ENCODE measurements around the gene CLCF1. TPM values are rescaled to one million over a fixed set of nuclear protein-coding genes. Genes with fewer than 3 reads are reported as not detected.
A peak's percentile ranks its signal among the peaks of the same experiment; 100 is the strongest.

The CLCF1 gene
- total and polyA plus RNA-seq, 10 of the 15 experiments (the other 5 are each of a cell fraction or from before 2014, with no cell fraction given) = 0.16 to 2.1 (median 0.63) TPM; not detected in 1

DNA sequence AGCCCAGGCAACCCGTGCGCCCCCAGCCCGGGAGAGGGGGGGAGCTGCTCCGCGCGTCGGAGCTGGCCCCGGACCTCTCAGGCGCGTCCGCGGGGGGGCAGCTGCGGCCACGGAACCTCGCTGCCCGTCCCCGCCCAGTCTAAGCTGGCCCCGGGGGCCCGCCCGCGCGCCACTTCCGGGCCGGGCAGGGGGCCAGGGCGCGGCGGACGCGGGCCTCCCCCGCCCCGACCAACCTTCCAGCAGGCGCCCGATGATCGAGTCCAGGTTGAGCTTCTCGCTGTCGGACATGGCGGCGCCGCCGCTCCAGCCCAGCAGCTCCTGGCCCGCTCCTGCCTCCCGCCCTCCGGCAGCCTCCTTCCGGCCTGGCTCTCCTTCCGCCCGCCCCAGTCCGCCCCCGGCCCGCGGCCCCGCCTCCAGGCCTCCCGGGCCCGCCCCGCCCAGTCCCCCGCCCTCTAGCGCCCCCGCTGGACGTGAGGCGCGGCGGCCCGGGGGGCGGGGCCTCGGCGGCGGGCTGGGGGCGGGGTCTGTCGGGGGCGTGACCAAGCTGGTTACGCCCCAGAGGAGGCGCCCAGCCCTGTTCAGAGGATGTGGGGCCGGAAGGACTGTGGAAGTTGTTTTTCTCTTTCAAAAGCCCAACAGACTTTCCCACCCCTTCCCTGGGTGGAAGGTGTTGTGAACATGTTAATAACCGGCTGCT is 28.2 kb upstream of the CLCF1 start, which contains the start of gene PPP1CA (continued):
- TF ChIP-seq ZSCAN29 (IDR thresholded peaks at IDR 0.05) (0 out of 2 replicates have a peak, but pooled peaks have one; percentile 63), BACH1 (IDR thresholded peaks at IDR 0.05; ENCODE audit: borderline replicate concordance) (peak; percentile 81), RAD51 (IDR thresholded peaks at IDR 0.05) (no peak), ATF7 (IDR thresholded peaks at IDR 0.05; ENCODE audit: low read depth) (no peak), POLR2AphosphoS2 (IDR thresholded peaks at IDR 0.05; ENCODE audit: low read depth, low read length) (peak; percentile 86), RUNX3 (IDR thresholded peaks at IDR 0.05; ENCODE audit: low read length) (no peak), BCL11A (IDR thresholded peaks at IDR 0.05; ENCODE audit: low read depth, low read length) (no peak), TAF1 (IDR thresholded peaks at IDR 0.05; ENCODE audit: borderline replicate concordance, low read depth, low read length) (no peak; the same call in 1 of the 2 replicates), TCF12 (IDR thresholded peaks at IDR 0.05; ENCODE audit: low read depth, low read length) (no peak), NR2C2 (IDR thresholded peaks at IDR 0.05; ENCODE audit: borderline replicate concordance, control insufficient read depth, insufficient read length, low read depth) (no peak), GABPA (IDR thresholded peaks at IDR 0.05; ENCODE audit: low read depth) (no peak), TCF7 (IDR thresholded peaks at IDR 0.05; ENCODE audit: borderline replicate concordance) (no peak), NFXL1 (IDR thresholded peaks at IDR 0.05; ENCODE audit: borderline replicate concordance) (no peak), FOS (IDR thresholded peaks at IDR 0.05; ENCODE audit: borderline replicate concordance, extremely low read depth, insufficient read length) (no peak), CHD4 (IDR thresholded peaks at IDR 0.05) (no peak)
- TF ChIP-seq, protein P1, sequence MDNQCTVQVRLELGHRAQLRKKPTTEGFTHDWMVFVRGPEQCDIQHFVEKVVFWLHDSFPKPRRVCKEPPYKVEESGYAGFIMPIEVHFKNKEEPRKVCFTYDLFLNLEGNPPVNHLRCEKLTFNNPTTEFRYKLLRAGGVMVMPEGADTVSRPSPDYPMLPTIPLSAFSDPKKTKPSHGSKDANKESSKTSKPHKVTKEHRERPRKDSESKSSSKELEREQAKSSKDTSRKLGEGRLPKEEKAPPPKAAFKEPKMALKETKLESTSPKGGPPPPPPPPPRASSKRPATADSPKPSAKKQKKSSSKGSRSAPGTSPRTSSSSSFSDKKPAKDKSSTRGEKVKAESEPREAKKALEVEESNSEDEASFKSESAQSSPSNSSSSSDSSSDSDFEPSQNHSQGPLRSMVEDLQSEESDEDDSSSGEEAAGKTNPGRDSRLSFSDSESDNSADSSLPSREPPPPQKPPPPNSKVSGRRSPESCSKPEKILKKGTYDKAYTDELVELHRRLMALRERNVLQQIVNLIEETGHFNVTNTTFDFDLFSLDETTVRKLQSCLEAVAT (IDR thresholded peaks at IDR 0.05) = no peak; the same call in 1 of the 2 replicates
- TF ChIP-seq, protein P2, sequence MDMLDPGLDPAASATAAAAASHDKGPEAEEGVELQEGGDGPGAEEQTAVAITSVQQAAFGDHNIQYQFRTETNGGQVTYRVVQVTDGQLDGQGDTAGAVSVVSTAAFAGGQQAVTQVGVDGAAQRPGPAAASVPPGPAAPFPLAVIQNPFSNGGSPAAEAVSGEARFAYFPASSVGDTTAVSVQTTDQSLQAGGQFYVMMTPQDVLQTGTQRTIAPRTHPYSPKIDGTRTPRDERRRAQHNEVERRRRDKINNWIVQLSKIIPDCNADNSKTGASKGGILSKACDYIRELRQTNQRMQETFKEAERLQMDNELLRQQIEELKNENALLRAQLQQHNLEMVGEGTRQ (IDR thresholded peaks at IDR 0.05; ENCODE audit: borderline replicate concordance, low read depth, low read length) = no peak
- TF ChIP-seq, protein P3, sequence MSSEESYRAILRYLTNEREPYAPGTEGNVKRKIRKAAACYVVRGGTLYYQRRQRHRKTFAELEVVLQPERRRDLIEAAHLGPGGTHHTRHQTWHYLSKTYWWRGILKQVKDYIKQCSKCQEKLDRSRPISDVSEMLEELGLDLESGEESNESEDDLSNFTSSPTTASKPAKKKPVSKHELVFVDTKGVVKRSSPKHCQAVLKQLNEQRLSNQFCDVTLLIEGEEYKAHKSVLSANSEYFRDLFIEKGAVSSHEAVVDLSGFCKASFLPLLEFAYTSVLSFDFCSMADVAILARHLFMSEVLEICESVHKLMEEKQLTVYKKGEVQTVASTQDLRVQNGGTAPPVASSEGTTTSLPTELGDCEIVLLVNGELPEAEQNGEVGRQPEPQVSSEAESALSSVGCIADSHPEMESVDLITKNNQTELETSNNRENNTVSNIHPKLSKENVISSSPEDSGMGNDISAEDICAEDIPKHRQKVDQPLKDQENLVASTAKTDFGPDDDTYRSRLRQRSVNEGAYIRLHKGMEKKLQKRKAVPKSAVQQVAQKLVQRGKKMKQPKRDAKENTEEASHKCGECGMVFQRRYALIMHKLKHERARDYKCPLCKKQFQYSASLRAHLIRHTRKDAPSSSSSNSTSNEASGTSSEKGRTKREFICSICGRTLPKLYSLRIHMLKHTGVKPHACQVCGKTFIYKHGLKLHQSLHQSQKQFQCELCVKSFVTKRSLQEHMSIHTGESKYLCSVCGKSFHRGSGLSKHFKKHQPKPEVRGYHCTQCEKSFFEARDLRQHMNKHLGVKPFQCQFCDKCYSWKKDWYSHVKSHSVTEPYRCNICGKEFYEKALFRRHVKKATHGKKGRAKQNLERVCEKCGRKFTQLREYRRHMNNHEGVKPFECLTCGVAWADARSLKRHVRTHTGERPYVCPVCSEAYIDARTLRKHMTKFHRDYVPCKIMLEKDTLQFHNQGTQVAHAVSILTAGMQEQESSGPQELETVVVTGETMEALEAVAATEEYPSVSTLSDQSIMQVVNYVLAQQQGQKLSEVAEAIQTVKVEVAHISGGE (CRISPR knock-in tag; IDR thresholded peaks at IDR 0.05) = no peak
- TF ChIP-seq, protein P4, sequence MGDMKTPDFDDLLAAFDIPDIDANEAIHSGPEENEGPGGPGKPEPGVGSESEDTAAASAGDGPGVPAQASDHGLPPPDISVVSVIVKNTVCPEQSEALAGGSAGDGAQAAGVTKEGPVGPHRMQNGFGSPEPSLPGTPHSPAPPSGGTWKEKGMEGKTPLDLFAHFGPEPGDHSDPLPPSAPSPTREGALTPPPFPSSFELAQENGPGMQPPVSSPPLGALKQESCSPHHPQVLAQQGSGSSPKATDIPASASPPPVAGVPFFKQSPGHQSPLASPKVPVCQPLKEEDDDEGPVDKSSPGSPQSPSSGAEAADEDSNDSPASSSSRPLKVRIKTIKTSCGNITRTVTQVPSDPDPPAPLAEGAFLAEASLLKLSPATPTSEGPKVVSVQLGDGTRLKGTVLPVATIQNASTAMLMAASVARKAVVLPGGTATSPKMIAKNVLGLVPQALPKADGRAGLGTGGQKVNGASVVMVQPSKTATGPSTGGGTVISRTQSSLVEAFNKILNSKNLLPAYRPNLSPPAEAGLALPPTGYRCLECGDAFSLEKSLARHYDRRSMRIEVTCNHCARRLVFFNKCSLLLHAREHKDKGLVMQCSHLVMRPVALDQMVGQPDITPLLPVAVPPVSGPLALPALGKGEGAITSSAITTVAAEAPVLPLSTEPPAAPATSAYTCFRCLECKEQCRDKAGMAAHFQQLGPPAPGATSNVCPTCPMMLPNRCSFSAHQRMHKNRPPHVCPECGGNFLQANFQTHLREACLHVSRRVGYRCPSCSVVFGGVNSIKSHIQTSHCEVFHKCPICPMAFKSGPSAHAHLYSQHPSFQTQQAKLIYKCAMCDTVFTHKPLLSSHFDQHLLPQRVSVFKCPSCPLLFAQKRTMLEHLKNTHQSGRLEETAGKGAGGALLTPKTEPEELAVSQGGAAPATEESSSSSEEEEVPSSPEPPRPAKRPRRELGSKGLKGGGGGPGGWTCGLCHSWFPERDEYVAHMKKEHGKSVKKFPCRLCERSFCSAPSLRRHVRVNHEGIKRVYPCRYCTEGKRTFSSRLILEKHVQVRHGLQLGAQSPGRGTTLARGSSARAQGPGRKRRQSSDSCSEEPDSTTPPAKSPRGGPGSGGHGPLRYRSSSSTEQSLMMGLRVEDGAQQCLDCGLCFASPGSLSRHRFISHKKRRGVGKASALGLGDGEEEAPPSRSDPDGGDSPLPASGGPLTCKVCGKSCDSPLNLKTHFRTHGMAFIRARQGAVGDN (IDR thresholded peaks at IDR 0.05) = peak; percentile 62
